ENCODE results near the gene NFE2L1. TPM values are rescaled to one million over a fixed set of nuclear protein-coding genes. Genes with fewer than 3 reads are reported as not detected.
"Not testable (repeated sequence)": the region's sequence is repeated elsewhere in the genome, so short reads cannot be mapped to it uniquely, and the experiment has no call there.

The NFE2L1 gene
- total RNA-seq, 1 donor from 2014 or later = 105 TPM

DNA sequence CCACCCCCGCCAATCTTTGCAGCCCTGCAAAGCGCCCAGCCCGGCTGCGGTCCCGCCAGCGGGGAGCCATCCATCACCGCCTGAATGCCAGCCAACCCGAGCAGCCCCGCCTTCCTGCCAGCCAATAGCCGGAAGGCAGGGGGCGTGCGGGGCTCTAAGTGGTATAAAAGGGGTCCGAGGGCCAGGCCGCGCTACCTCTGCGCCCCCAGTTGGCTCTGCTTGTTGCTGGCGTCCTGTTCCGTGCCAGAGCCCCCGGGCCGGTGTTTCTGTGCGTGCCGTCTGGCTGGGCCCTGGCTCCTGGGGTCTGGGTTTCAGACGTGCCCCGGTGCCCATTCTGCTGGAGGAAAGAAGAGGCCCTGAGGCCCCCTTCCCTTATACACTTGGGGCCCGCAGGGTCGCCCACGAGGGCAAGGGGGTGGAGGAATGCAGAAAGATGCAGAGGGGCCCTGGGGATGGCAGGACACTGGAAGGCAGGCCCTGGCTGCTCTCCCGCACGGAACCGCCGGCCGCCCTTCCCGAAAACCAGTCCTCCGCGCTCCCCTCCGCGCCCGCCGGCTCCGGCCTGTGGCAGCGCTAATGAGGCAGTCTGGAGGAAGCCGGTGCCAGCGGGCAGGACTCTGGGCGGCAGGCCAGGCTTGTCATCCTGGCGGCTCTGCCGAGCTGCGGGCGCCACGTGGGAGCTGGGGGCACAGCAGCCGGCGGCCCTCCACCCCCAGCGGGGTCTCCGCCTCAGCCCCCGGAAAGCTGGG lies 24.6 kb upstream of the NFE2L1 start:
- DNase-seq (ENCODE audit: low read depth, low spot score) = no peak

DNA sequence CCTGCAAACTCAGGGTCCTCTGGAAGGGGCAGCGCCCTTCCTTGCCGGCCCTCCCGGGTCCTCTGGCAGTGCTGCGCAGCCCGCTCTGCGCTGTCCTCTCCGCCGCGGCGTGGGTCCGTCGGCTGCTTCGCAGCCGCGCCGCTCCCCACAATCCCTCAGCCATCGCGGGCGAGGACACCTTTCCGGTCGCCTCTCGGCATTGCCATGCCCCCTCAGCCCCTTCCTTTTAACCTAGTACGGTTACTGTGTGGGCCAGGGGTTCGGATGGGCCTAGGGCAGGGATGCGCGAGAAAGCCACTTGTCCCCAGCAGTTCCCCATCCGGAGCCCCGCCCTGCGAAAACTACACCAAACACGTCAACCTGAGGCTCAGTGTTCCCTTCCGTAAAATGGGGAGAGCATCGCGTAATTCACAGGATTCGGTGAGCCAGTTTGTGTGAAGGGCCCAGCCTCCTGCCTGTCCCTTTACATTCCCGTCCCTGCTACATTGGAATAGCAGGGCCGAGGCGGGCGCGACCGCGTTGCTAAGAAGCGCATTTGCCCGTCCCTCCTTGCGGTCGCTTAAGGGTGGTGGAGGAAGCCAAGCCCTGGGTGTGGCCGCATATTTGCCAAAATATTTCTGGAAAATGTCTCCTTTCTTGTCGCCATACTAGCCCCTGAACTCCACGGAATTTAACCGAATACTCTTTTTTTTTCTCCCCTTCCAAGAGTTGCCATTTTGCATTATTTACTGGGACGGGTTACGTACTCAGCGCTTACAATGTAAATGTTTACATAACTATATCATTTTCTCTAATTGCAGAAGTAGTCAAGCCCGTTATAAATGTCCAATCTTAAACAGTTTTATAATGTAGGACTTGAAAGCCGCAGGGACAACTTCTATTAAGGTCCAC lies 23.8 kb upstream of the NFE2L1 start:
- DNase-seq (ENCODE audit: low read depth, low spot score) = no peak

DNA sequence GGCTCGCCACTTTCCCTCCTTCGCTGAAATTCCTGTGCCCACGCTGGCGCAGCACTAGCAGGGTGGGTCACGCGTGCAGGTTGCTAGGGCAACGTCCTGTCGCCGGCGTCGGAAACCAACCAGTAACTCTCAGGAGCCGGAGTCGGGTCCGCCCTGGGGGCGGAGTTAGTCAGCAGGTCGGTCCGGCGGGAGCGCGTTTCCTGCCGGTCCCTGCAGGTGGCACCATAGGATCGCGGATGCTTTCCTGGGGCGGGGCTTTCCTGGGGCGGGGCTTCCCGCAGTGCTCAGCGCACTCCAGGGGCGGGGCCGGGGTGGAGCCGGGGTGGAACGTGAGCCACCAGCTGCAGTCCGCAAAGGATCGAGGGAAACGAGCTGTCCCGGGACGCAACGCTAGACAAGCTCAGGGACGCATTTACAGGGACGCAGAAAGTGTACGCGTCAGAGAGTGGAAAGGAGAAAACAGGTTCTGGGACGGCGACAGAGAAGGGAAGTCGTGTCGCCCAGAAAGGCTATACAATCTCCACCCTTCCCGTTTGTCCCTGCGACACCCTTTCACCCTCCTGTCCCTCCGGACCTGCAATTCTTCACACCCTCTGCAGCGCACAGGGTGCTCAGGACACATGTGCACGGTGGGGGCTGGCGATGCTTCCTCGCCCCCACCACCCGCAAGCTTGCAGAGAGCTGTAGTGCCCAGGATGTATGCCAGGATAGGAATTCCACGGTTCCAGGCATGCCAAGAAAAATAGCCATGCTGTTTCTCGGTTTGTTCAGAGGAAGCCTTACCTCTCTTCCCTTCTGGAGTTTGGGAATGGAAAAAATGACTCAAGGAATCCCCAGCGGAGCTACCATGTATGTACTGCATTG lies 22.9 kb upstream of the NFE2L1 start:
- peak; percentile 82 for DNase-seq (ENCODE audit: low read depth, low spot score)

DNA sequence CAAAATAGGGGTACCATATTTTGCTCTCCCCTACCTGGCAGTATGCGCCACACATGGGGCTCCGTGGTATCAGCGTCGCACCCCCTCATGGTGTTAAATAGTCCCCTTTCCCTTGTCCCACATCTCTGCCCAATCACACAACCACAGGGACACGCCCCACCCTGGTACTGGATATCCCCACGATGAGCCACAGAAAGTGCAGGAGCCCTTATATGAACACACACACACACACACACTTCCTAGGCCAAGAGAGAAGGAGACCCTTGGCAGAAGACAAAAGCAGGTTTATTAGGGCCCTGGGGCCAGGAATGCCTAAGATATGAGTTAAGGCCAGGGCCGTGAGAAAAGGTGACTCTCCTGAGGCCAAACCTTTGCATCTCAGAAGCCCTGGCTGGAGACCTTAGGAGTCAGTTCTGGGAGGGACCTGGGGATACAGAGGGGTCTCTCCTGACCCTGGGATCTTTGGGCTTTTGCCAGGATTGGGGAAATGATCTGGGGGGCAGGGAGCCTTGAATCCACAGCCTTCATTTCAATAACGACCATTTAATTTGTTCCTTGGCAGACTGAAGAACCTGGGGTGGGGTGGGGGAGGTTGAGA lies 22.2 kb upstream of the NFE2L1 start:
- DNase-seq (ENCODE audit: low read depth, low spot score) = no peak

DNA sequence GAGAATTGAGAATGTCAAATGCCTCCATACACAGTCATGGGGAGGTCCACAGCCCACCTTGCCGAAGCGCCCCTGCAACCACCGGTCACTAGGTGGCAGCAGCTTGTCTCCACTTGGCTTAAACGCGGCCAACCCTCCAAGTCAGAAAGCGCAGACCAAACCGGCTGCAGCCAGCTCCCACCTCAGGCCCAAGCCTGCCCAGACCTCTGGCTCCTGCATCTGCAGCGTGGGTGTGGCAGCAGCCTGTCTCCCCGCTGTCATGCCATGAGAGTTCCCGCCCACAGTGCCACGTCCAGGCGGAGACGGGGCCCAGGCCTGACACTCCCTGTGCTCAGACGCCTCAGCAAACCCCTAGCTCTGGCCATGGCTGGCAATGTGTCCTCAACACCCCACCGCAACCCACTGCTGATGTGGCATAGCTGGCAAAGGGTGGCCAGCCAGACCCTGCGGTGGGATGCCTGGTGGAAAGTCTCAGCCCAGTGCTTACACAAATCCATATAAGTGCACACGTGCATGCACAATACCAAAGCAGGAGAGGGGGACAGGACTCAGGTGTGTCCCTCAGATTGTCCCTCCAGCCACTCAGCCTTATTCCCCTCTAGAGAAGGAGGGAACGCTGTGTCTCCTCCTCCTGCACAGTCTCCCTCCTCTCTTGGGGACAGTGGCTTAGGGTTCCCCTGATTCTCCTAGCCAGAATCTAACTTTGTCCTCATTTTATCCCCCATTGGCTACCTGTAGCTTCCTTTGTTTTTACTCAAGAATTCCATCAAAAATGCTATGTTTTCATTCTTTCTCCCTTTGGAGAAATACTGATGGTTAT lies 21.4 kb upstream of the NFE2L1 start:
- peak; percentile 54 for DNase-seq (ENCODE audit: low read depth, low spot score)

DNA sequence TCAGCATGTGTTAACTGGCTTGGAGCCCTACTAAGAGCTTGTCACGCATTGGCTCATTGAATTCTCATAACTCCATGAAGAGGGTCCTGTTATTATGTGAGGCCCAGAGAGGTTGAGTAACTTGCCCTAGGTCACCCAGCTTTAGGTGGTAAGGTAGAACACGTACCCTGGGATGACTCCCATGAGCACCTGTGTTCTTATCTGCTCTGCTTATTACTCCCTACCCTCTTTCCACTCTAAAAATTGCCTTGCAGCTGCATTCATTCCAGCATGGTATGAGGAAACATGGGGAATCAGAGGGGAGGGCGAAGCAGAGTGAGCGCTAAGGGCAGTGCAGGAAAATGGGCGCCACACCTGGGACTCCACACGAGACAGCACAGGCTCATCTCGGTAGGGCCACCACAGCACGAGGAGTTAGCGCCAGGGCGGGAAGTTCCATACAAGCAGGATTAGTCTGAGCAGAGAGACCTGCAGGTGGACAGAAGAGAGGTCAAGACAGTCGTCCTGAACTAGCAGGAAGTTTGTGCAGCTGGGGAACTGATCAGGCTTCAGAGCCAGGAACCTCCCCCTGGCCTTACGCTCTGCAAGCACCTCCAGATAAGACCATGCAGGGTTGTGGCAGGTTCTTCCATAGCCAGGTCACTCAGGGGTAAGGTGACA lies 20.7 kb upstream of the NFE2L1 start:
- DNase-seq (ENCODE audit: low read depth, low spot score) = no peak

DNA sequence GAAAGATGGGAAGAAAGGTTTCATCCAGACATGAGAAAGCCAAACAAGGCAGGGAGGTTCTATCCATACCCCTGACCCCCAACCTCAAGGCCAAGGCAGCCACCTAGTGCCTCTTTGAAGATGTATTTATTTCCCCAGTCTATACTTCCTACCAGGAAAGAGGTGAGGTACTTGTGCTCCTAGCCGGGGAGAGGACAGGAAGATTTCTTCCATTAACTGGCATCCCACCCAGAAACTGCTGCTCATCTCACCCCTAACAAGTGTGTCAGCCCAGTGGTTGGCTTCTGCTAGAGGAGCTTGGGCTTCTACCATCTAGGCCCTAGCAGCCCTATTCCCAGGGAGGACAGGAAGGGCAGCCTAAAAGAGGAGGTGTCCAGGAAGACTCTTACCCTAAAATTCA lies 19.4 kb upstream of the NFE2L1 start:
- DNase-seq (ENCODE audit: low read depth, low spot score) = no peak

DNA sequence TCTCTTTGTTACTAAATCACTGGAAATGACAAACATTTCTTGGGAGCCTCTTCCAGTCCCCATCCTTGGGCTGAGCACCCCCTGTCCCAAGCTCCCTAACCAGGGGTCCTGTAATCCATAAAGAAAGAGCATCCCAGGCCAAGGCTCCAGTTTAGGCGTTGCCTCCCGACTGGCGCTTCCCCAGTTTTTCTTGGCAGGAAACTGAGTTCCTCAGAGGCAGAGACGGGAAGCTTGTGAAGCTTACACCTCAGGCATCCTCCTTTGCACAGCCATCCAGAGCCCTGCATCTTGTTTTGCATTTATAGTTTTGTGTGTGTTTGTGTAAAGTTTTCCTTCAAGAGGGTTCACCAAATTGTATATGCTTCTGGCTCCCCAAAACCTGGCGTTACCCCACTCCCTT lies 17.6 kb upstream of the NFE2L1 start:
- DNase-seq (ENCODE audit: low read depth, low spot score) = no peak

DNA sequence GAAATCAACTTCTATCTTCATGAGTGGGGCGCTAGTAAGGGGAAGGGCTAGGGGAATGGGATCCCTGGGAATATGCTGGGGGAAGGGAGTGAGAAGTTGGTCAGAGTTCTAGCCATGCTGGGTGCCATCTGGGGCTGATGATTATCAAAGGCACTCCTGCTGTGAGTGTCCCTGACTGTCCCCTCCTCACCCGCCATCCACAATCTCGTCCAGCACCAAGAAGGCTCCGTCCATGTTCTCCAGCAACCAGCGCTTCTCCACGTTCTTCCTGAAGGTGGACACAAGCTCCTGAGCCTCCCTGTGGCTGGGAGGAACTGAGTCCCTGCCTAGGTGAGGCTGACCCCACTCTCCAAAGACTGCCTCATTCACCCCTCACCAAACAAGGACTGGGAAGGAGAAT lies 16.2 kb upstream of the NFE2L1 start:
- no peak for DNase-seq (ENCODE audit: low read depth, low spot score)

DNA sequence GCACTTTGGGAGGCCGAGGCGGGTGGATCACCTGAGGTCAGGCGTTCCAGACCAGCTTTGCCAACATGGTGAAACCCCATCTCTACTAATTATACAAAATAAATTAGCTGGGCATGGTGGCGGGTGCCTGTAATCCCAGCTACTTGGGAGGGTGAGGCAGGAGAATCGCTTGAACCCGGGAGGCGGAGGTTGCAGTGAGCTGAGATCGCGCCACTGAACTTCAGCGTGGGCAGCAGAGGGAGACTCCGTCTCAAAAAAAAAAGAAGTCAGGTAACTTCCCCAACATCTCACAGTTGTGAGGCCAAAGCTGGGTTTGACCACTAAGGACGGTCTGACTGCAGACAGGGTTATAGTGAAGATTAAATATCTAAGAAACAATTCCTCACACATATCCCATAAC lies 13.4 kb upstream of the NFE2L1 start:
- not testable (repeated sequence) for DNase-seq (ENCODE audit: low read depth, low spot score)

DNA sequence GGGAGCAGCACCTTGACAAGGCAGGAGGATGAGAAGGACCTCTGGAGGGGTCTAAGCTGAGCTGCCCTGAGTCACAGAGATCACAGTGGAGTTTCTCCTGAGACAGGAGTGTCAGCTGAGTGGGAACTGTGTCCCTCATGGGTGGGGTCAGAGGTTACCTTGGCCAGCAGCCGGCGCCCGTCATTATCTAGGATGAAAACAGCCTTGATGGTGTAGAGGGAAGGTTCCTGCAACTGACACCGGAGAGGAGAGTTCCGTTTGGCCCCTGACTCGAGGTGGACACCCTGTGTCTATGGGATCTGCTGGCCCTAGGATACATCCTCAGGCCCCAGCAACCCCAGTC lies 11.5 kb upstream of the NFE2L1 start:
- DNase-seq (ENCODE audit: low read depth, low spot score) = no peak

DNA sequence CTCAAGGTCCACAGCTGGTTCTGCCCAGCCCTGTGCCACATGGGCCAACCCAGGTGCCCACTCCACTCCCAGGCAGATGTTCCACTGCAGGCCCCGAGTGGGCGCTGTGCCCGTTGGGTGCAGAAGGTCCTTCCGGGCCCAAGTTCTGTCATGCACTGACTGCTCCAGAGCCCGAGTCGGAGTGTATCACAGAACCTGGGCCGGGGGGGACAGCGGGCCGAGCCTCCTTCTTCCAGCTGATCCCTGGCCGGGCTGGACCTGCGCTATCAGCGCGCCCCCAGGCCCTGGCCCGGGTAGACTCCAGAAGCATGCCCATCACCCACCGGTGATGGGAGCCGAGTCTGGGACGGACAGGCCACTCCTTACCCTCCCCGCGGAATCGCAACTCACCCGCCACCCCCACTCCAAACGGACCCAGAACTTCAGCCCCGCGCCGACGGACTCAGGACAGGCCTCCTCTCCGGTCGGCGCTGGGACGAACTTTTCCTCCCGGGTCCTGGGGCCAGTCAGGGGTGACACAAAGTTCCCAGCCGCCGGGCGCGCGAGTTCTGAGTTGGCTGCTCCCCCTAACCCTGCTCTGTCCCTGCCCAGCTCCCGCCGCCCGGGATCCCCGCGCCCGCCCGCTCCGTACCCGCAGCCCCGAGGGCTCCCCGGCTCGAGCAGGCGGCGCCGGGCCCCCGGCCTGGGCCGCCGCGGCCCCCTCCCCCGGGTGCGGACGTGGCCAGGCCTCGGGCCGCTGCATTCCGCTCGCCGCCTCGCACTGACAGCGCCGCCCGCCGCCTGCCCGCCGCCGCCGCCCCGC lies 10.9 kb upstream of the NFE2L1 start, which contains the start of gene COPZ2:
Gene COPZ2, minus strand, starts transcription at position 762 of the 802 bp plus-strand sequence. Its CDS starts 20 bp downstream, at position 742.
- no peak for DNase-seq (ENCODE audit: low read depth, low spot score)

DNA sequence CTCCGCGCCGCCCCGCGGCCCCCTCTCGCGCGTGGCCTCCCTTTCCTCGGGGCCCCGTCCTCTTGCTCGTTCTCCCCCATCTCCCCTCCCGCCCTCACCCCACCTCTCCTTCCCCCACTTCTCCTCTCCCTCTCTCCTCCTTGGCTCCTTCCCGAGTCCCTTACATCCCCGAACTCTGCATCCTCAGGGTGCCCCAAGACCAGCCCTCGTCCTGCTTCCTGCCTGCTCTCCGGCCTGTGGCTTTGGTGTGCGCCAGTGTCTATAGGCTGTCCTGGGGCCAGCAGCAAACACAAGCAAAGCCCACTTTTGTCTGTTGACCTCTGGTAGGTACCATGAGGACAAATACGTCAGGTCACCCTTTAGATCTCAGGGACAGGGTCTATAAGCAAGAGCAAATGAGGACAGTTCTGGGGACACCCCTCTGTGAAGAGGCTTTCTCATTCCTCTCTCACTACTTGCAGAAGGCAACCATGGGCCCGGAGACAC lies 10.3 kb upstream of the NFE2L1 start:
- no peak for DNase-seq (ENCODE audit: low read depth, low spot score)

DNA sequence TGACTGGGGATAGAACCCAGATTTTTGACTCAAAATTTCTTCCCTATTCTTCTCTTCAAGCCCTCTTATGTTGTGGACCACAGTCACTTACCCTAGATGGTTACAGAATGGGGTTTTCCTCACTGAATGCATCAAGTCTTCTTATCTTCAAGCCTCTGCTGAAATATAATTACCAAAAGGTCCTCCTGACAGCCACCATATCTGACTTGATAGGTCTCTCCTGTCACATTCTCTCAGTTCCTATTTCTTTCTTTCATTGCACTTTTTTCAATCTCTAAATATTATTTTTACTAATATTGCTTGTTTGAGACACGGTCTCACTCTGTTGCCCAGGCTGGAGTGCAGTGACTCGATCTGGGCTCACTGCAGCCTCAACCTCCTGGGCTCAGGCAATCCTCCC lies 9.5 kb upstream of the NFE2L1 start:
- no peak for DNase-seq (ENCODE audit: low read depth, low spot score)

DNA sequence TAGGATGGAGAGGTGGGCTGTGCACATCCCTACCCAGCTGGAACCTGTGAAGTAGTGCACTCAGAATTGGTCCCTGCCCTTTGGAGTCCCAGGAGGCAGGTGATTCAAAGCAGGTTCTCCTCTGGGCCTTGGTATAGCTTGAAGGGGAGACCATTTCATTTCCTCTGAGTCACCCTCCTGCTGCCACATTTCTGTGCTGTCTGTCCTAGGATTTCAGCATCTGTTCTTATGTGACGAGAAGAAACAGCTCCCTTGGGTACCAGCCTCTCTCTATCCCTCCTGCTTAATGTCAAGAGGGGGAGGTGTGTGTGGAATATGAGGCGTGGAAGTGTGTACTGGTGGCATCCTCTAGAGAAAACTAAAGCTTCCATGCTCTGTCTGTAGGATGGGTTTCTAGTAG lies 5.0 kb upstream of the NFE2L1 start:
- DNase-seq (ENCODE audit: low read depth, low spot score) = no peak

DNA sequence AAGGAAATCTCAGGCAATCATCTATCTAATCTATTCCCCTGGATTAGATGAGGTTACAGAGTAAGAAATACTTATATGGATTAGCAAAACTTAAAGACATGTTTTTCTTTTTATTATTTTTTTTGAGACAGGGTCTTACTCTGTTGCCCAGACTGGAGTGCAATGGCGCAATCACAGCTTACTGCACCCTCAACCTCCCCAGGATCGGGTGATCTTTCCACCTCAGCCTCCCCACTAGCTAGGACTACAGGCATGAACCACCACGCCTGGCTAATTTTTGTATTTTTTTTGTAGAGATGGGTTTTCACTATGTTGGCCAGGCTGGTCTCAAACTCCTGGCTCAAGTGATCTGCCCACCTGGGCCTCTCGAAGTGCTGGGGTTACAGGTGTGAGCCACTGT lies 3.3 kb upstream of the NFE2L1 start:
- no peak for DNase-seq (ENCODE audit: low read depth, low spot score)

DNA sequence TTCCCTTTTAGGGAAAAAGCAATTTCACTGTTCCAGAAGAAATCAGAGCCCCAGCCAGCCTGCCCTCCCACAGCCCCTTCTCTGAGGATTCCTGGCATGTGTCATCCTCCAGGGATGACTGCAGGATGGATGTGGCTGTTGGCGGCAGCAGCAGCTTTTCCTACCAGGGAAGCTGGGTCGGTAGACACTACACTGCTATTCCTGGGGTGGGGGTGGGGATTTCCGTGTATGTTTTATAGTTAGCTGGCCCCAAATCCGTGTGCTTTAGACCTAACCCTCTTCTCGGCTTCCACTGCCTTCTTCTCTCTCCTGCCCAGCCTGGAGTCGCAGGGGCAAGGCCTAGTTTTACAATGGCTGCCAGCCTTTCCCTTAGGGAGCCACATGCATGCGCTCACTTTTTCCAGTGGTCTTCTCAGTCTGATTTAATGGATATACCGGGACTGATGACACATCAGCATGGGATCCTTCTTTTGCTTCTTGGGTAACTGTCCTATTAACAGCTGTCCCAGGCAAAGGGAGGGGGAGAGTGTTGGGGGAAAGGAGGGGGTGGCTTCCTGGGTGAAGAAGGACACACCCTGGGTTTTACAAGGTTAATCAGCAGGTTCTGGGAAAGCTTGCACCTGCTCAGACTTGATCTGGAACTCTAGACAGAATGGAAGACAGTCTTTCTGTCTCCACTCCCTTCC lies 2.7 kb upstream of the NFE2L1 start:
- no peak for DNase-seq (ENCODE audit: low read depth, low spot score)

DNA sequence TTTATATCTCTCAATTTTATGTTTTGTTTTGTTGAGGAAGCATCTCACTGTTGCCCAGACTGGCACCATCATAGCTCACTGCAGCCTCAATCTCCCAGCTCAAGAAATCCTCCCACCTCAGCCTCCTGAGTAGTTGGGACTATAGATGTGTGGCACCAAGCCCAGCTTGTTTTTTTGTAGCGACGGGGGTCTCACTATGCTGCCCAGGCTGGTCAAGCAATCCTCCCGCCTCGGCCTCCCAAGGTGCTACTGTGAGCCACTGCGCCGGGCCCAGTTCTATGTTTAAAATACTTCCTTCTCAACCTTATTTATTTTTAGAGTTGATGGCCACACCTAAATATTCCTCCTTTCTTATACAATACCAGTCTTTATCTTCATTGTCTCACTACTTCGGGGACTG lies 1.9 kb upstream of the NFE2L1 start:
- no peak for DNase-seq (ENCODE audit: low read depth, low spot score)
